Body of pancreas (tissue), 4 donors: ENCODE data around the gene MCM8.

ENCODE experiments used
- POLR2A ChIP-seq, 3 donors: fragments of 450-650 bp; IDR thresholded peaks; one replicate each; pipeline ENCODE4 v1.6.1; 2016; ENCODE audit warnings: antibody characterized with exemption in 3 of 3, mild to moderate bottlenecking in 2 of 3
- TF ChIP-seq, protein P1 (sequence below), 7 experiments: fragments of 450-650 bp in 4 of 7; fragments of 200-600 bp in 3 of 7; sonication (generic) in 3 of 7; IDR thresholded peaks; one replicate each; pipeline ENCODE4 v1.5.1; 2016 to 2019; ENCODE audit warnings: antibody characterized with exemption in 7 of 7

DNA sequence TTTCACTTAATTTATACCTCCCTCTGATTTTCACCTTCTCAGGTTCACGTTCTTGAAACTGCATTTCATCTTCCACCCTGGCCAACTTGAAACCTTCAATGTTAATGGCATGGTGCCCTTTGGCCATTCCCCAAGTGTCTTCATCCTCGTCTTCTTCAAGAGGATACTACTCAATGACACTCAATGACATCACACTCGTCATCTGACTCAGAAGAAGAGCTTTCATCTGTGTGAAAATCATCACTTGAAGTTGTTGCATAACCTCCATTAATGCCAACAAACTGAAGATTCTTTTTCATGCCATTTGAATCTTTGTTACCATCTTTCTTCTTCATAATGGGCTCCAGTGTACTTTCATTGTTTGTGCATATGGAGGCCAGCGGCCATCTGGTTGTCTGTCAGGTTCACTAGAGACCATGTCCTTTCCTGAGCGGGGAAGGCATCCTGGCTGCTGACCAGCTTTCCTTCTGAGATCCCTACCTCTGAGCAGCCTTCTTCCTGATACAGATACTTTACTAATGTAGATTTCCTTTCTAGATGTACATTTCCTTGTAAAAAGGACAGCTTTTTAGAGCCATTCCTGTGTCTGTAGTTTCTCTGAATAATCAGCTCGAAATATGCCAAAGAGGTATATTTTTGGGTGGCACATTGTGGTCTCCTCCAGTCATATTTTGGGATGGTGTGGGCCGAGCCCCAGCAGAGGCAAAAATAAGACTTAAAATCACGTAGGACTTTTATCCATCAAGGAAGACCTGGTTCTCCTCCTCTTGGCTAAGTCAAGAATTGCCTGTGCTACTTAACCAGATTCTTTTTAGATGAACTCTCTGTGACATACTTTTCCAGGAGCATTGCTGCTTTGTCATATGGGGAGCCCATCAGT, 21.4 kb upstream of the MCM8 start:
- TF ChIP-seq, protein P1, sequence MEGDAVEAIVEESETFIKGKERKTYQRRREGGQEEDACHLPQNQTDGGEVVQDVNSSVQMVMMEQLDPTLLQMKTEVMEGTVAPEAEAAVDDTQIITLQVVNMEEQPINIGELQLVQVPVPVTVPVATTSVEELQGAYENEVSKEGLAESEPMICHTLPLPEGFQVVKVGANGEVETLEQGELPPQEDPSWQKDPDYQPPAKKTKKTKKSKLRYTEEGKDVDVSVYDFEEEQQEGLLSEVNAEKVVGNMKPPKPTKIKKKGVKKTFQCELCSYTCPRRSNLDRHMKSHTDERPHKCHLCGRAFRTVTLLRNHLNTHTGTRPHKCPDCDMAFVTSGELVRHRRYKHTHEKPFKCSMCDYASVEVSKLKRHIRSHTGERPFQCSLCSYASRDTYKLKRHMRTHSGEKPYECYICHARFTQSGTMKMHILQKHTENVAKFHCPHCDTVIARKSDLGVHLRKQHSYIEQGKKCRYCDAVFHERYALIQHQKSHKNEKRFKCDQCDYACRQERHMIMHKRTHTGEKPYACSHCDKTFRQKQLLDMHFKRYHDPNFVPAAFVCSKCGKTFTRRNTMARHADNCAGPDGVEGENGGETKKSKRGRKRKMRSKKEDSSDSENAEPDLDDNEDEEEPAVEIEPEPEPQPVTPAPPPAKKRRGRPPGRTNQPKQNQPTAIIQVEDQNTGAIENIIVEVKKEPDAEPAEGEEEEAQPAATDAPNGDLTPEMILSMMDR (IDR thresholded peaks at IDR 0.05) = no peak
- TF ChIP-seq POLR2A (IDR thresholded peaks at IDR 0.05) = no peak
